ENCODE data around the gene CAMK1G.

- TF ChIP-seq RAD21 (IDR thresholded peaks at IDR 0.05; ENCODE audit: low read depth) (no peak), CTCF (IDR thresholded peaks at IDR 0.05 in 2 of 3, conservative IDR thresholded peaks at IDR 0.05 in 1 of 3; ENCODE audit: borderline replicate concordance in 1 of 3, insufficient read depth in 1 of 3, low read depth in 2 of 3, low read length in 2 of 3) (no peak), POLR2A (IDR thresholded peaks at IDR 0.05; ENCODE audit: borderline replicate concordance, extremely low read depth, insufficient read depth, insufficient read length) (no peak), EZH2phosphoT487 (IDR thresholded peaks at IDR 0.05; ENCODE audit: borderline replicate concordance) (no peak), TCF7L2 (IDR thresholded peaks at IDR 0.05; ENCODE audit: borderline replicate concordance, extremely low read depth, insufficient read depth, insufficient read length) (no peak), ATF3 (IDR thresholded peaks at IDR 0.05) (no peak), POLR2AphosphoS5 (IDR thresholded peaks at IDR 0.05; ENCODE audit: low read depth, low read length) (no peak), EZH2 (IDR thresholded peaks at IDR 0.05) (no peak), MAX (IDR thresholded peaks at IDR 0.05) (no peak), SP1 (IDR thresholded peaks at IDR 0.05; ENCODE audit: low read depth) (no peak)
Measured at GRCh38 chr1:209645574-209646452, 62.3 kb downstream of the CAMK1G start.
